Measurements from ENCODE around the gene ST8SIA6.
"Not testable (repeated sequence)": the region's sequence is repeated elsewhere in the genome, so short reads cannot be mapped to it uniquely, and the experiment has no call there.

Gene ST8SIA6

GRCh38 chr10:17456032-17456548, 1.7 kb upstream of the ST8SIA6 start:
- DNase-seq: no peak

- DNase-seq: no peak
These were observed 673 bp upstream of the ST8SIA6 start for GRCh38 chr10:17455015-17455520.

DNA sequence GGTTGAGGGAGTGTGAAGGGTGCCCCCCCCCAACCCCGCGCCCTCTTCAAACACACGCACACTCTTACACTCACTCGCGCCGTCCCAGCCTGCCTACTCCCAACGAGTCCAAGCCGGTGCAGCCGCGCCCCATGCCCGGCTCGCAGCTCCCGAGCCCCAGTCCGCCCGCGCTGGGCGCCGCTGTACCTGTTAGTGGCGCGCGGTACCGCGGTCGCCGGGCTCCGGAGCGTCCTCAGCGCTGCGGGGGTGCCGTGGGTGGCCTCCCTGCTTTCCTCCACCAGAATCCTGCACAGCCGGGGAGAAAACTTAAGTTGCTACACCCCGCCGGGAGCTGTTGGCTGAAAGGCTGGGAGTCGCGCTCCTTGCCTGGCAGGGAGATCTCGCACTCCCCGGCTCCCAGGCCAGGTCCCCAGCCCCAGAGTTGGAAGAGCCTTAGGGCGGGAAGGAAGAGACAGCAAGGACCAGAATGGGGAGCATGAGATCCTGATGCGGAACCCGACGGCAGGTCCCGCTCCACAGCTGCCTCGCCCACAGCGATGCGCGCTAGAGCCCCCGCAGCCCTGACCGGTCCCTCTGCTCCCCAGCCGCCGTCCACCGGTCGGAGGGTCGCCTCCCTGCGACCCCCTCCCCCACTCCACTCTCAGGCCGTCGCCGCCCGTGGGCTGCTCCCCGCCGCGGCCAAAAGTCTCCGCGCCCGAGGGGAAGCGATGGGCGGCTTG, 863 bp downstream of the ST8SIA6 start:
- DNase-seq: no peak

GRCh38 chr10:17453035-17453372, 1.4 kb downstream of the ST8SIA6 start:
- DNase-seq: no peak

- DNase-seq: no peak
These were observed 2.1 kb downstream of the ST8SIA6 start for GRCh38 chr10:17452060-17452841.

GRCh38 chr10:17450024-17450423, 4.4 kb downstream of the ST8SIA6 start:
- DNase-seq: no peak

GRCh38 chr10:17445400-17445998, 8.9 kb downstream of the ST8SIA6 start:
- DNase-seq: no peak

- DNase-seq: no peak
These were observed 10.0 kb downstream of the ST8SIA6 start for GRCh38 chr10:17444388-17444714.

GRCh38 chr10:17443707-17444387, 10.5 kb downstream of the ST8SIA6 start:
- DNase-seq: no peak

- DNase-seq: no peak
These were observed 15.8 kb downstream of the ST8SIA6 start for GRCh38 chr10:17438583-17438982.

DNA sequence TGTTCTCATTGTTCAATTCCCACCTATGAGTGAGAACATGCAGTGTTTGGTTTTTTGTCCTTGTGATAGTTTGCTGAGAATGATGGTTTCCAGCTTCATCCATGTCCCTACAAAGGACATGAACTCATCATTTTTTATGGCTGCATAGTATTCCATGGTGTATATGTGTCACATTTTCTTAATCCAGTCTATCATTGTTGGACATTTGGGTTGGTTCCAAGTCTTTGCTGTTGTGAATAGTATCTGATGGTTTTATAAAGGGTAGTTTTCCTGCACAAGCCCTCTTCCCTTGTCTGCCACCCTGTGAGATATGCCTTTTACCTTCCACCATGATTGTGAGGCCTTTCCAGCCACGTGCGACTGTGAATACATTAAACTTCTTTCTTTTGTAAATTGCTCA, 17.8 kb downstream of the ST8SIA6 start:
- DNase-seq: not testable (repeated sequence)

GRCh38 chr10:17435953-17436352, 18.4 kb downstream of the ST8SIA6 start:
- no peak for DNase-seq

- DNase-seq: no peak
These were observed 19.2 kb downstream of the ST8SIA6 start for GRCh38 chr10:17435187-17435586.

DNA sequence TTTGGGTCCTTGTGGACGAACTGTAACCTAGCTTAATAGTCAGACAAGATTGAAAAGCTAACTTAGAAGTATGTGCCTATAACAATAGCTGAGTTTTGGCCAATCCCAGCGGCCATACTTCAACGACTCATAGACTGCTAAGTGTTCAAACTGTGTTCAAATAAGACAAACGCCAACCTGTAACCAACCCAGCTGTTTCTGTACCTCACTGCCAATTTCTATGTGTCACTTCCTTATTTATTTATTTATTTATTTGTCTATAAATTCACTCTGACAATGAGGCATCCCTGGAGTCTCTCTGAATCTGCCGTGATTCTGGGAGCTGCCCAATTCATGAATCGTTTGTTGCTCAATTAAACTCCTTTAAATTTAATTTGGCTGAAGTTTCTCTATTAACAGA, 21.7 kb downstream of the ST8SIA6 start:
- DNase-seq: no peak

GRCh38 chr10:17431871-17432311, 22.5 kb downstream of the ST8SIA6 start:
- no peak for DNase-seq

- DNase-seq: peak; percentile 16 to 55
These were observed 23.6 kb downstream of the ST8SIA6 start for GRCh38 chr10:17430647-17431355.

- DNase-seq: no peak
These were observed 24.9 kb downstream of the ST8SIA6 start for GRCh38 chr10:17429490-17429889.

- no peak for DNase-seq
These were observed 25.9 kb downstream of the ST8SIA6 start for GRCh38 chr10:17428351-17429097.

GRCh38 chr10:17427666-17428350, 26.6 kb downstream of the ST8SIA6 start:
- no peak for DNase-seq

DNA sequence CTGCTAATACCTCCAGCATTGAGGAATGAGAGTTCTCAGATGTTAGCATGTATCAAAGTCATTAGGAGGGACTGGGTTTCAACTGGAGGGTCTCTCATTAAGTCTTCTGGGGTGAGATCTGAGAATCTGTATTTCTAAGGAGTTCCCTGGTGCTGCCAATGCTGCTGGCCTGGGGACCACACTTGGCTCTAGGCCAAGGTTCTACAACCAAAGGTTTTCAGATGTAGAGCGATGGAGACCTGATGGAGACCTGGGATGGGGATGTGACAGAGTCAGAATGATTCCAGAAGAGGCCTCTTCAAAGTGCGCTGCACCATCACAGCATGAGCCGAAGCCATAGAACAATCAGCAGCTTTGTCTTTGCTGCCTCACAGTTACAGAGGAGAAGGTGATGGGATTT, 27.2 kb downstream of the ST8SIA6 start:
- DNase-seq: no peak

DNA sequence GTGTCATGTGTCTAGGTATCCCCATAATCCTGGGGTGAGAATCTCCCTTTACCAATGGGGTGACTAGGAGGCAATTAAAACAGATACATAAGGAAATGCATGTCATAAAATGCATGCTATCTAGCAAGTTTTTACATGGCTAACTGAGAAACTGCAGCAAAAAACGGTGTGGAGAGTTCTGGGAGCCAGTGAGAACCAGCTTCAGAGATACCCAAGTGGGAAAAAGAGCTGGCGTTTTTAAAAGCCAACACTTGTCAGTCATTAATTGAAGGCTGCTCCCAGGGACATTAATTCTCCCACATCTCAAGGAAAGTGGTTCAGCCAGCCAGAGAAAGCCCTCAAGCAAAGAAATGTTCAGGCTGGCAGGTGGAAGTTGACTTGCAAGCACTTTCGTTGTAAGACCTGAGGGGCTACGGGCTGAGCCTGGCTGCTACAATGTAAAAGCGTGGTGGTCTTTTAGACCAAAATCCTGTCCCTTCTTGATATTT, 28.1 kb downstream of the ST8SIA6 start:
- DNase-seq: no peak
